NCI-H2029 treated with DMSO at 0.1 percent for 48 hours (cell line): ENCODE measurements around the gene TNFRSF9.

Experiments used
- DNase-seq: peaks from one replicate; lab custom pipeline; 2025; lab: John Stamatoyannopoulos, UW

Gene TNFRSF9

DNA sequence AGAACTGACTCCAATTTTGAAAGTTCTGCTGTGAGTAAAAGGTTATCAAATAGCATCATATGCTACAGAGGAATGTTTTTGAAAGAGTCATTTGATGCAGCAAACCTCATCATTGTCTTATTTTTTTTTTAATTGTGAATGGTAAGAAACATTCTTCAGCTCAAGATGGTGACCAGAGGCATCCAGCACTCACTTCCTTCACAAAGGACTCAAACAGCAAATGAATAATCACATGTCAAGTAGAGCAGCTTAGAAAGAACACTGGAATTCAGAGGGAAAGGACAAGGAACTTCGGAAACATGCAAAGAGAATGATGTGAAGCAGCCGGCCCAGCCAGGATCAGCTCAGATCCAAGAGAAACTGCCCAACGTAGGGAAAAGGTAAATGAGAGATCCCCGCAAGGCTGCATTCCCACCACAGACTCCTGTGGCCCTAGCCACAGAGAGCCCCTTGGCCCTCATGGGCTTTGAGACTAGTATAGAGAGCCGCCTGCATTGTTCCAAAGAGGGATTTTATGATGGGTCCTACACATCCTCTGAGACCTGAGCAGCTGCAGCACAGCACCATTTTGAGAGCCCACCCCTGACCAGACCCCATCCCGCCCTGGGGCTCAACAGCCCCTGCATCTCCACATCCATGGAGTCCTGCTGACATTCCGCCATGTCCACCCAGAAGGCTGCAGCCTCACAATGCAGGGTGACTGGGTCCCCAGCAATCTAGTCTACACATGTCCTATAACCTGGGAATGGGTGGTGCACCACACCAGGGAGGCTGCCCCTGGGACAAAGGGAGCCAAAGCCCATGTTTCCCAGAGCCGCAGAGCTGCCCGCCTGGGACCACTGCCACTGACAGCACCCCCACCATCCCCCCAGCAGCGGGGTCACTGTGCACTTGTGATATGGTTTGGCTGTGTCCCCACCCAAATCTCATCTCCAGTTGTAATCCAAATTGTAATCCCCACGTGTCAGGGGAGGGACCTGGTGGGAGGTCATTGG lies 66.5 kb downstream of the TNFRSF9 start:
- DNase-seq, result no peak

DNA sequence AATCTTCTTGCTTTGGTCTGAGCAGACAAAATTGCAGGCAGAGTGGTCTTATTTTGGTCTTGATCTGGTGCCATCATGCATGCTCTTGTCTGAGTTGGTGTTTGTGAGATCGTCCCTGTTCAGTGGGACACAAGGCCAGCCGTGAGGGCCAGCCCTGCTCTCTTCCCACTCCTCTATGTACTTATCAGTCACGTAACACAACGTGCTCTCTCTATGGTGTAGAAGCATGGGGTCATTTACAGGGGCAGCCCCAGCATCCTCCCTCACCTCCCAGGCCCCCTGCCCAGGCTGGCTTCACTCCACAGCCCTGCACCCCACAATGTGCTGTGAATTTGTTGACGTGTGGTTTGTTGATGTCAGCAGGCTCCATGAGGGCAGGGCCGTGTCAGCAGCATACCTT lies 69.5 kb downstream of the TNFRSF9 start:
- DNase-seq, result no peak

DNA sequence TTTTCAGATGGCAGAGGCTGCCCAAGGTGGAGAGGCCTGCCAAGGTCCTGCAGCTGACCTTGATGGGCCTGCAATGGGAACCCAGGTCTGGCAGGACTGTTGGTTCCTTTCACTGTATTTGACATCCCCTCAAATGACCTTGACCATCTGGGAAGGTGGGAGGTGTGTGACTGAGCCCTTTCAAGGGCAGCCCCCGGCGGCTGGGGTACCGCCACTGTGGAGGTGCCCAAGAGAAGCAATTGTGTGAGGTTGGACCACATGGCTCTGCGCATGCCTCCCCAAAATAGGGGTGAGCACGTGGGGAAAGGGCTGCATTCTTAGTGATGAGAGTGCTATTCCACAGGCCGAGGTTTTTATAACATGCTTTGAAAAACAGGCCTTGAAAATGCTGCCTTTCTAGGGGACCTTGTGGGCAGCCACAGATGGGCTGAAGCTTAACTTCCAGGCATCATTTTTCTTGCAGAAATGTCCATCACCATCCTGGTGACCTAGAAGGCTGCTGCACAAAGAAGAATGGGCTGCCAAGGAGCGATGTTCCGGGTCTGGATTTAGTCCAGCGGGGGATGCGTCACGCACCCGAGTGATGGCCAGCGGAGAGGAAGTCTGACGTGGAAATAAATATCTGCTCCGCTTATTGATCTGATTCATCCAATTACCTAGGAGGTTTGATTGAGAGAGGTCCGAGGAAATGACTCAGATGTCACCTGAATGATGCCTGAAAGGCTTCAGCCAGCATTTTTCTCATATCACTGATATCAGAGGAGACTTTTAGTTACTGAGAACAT lies 71.3 kb downstream of the TNFRSF9 start:
- no peak for DNase-seq

DNA sequence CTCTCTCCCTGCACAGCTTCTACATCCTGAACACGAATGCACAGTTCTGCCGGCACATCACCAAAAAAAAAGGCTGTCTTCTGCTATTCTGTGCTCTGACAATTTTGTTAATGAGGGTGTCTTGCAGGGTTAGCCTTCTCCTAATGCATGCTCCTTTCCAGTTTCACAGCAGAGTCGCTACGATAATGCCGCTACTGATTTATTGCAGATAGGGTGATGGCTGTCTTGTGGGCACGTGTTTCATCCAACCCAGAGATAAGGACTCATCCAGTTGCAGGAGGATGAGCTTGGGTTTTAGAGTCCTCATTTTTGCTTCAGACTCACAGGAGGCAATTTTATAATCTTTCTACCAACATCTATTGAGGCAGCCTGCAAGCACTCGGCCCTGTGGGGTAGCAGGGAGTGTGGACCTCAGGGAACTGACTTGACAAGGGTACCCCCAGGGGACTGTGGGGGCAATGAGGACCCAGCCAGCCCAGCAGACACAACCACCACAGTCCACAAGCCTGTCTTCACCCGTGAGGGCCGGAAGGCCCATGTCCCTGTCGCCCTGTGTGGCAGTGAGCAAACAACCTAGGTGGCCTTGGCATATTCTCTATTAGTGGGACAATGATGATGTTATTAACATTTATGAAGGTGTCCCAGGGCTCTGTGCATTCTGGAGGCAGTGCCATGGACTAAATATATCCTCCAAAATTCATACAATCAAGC lies 72.4 kb downstream of the TNFRSF9 start:
- no peak for DNase-seq

DNA sequence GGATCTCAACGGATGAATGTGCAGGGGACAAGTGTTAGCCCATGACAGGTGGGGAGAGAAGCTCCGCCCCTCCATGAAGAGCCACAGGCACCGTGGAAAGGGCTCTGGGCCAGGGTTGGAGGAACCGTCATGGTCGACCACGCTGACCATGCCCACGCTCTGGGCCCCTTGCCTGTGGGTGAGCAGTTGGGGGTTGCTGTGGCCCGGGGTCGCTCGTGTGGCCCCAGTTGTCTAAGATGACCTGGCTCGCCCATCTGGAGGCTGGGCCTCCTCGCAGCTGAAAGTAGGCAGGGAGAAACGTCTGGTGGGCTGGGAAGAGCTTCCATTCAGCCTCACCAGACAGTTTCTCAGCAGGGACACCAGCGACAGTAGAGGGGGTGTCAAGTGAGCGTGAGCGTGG lies 74.7 kb downstream of the TNFRSF9 start:
- no peak for DNase-seq
